Lung (tissue), 12 donors: ENCODE results near the gene CPED1. TPM values are rescaled to one million over a fixed set of nuclear protein-coding genes. Genes with fewer than 3 reads are reported as not detected.

ENCODE experiments used
- ATAC-seq: fragments of 200-7000 bp; cut with Tn5 transposase; one replicate; pipeline ENCODE4 v1.9.1; 2020; ENCODE audit warnings: moderate number of reproducible peaks; ENCODE audit not compliant: insufficient read depth, low FRiP score
- DNase-seq, 3 donors: peaks; one replicate each; pipeline ENCODE4 v3.0.0-alpha.2; 2013 to 2017
- H3K27ac ChIP-seq, 2 donors: one replicate each; pipeline ENCODE4 v1.5.1; 2013; ENCODE audit warnings: mild to moderate bottlenecking in 2 of 2, moderate library complexity in 2 of 2, control low read depth in 1 of 2, inconsistent platforms in 1 of 2, low read depth in 1 of 2, low read length in 1 of 2
- H3K27me3 ChIP-seq, 3 donors: one replicate each; pipeline ENCODE4 v1.5.1; 2013; ENCODE audit warnings: low read length in 2 of 3; ENCODE audit not compliant: control insufficient read depth in 3 of 3, insufficient read depth in 3 of 3
- H3K36me3 ChIP-seq, 4 donors: one replicate each; pipeline ENCODE4 v1.5.1; 2013; ENCODE audit warnings: low read length in 4 of 4, mild to moderate bottlenecking in 1 of 4, moderate library complexity in 1 of 4; ENCODE audit not compliant: control insufficient read depth in 4 of 4, insufficient read depth in 4 of 4
- H3K4me1 ChIP-seq, 5 donors: one replicate each; pipeline ENCODE4 v1.5.1; 2013; ENCODE audit warnings: low read length in 5 of 5, mild to moderate bottlenecking in 2 of 5, moderate library complexity in 1 of 5; ENCODE audit not compliant: control insufficient read depth in 5 of 5, insufficient read depth in 5 of 5
- H3K4me3 ChIP-seq: one replicate; pipeline ENCODE4 v1.5.1; 2013; ENCODE audit warnings: mild to moderate bottlenecking, control low read depth, moderate library complexity
- H3K9ac ChIP-seq, 2 donors: one replicate each; pipeline ENCODE4 v1.5.1; 2013; ENCODE audit warnings: low read length in 2 of 2, control low read depth in 1 of 2; ENCODE audit not compliant: insufficient read depth in 1 of 2
- H3K9me3 ChIP-seq, 4 donors: one replicate each; pipeline ENCODE4 v1.5.1; 2013; ENCODE audit warnings: low read length in 3 of 4, mild to moderate bottlenecking in 1 of 4, moderate library complexity in 1 of 4; ENCODE audit not compliant: control insufficient read depth in 4 of 4, insufficient read depth in 3 of 4
- CTCF ChIP-seq: IDR thresholded peaks from 2 replicates; pipeline ENCODE4 v1.5.1; 2012; ENCODE audit warnings: mild to moderate bottlenecking; ENCODE audit errors: control extremely low read depth, extremely low read depth
- WGBS, 2 donors: extraction: QIAGEN DNeasy Blood & Tissue Kit; methylation state at CpG; one replicate each; pipeline ENCODE4 v1.1.7; 2013; 5-methylcytosine and 5-hydroxymethylcytosine counted together
- polyA plus RNA-seq, 2 donors: library from polyadenylated mRNA; stranded (reverse); fragments of 200-250 nt; gene quantifications; one replicate each; pipeline ENCODE4 v1.2.1, GENCODE V29; 2013
- total RNA-seq, 2 donors: library from RNA; depleted of rRNA in 1 of 2; stranded (reverse); fragments of >200 nt in 1 of 2; gene quantifications; one replicate each; pipeline ENCODE4 v1.2.1, GENCODE V29; 2014 to 2021
- donor health status: control.
- donor health status: control.
- donor health status: Bipolar disorder and iron deficiency.
- donor health status: healthy.
- donor health status: DM: yes; HTN: yes; CAD: no.

CPED1 gene
- total and polyA plus RNA-seq, 4 donors = 1.8 to 32.3 (median 7.4) TPM

- no peak for TF ChIP-seq CTCF
- Histone ChIP-seq H3K27me3 (no peaks in the 10 kb centered on the region), H3K36me3 (peaks cover 0 to 10% (median 0%) of the 10 kb centered on the region in 4 donors), H3K27ac (no peak overlapping the region), H3K9me3 (no peaks in the 10 kb centered on the region), H3K4me1 (no peaks in the 10 kb centered on the region), H3K4me3 (no peak overlapping the region), H3K9ac (no peak overlapping the region)
- no peak for DNase-seq
- 90 to 93% methylated on average over 3 of the region's 3 CpGs for WGBS, 2 donors
- ATAC-seq = no peak
Observed at GRCh38 chr7:121164247-121164646, 175.7 kb downstream of the CPED1 start.

- Histone ChIP-seq H3K9me3 (no peaks in the 10 kb centered on the region), H3K27ac (no peak overlapping the region), H3K36me3 (peaks cover 0 to 5% (median 0%) of the 10 kb centered on the region in 4 donors), H3K27me3 (no peaks in the 10 kb centered on the region), H3K9ac (no peak overlapping the region), H3K4me3 (no peak overlapping the region), H3K4me1 (no peaks in the 10 kb centered on the region)
- no peak for DNase-seq
- TF ChIP-seq CTCF = no peak
- ATAC-seq = no peak
- 68 to 83% methylated on average over 3 of the region's 3 CpGs for WGBS, 2 donors
Observed at GRCh38 chr7:121166916-121167315, 178.4 kb downstream of the CPED1 start.

DNA sequence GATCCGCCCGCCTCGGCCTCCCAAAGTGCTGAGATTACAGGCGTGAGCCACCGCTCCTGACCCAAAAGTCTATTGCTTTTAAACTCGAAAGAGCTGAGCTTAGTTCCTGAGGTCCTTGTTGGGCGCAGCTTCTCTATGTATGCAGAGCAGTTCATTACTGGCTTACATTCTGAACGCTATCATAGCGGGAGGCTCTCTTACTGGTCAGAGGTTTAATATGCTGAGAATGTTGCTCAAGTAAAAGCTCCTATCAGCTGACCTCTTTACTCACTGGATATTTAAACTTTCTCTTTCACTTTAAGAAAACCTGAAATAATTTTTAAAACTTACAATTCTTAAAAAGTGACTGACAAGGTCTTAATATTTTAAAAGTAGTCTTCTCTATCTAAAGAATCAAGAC is 179.5 kb downstream of the CPED1 start:
- TF ChIP-seq CTCF = no peak
- H3K9ac ChIP-seq = no peak overlapping the region
- no peak overlapping the region for H3K4me3 ChIP-seq
- no peaks in the 10 kb centered on the region for H3K9me3 ChIP-seq
- no peak overlapping the region for H3K27ac ChIP-seq
- no peak for DNase-seq
- H3K27me3 ChIP-seq = no peaks in the 10 kb centered on the region
- ATAC-seq = no peak
- peaks cover 0 to 5% (median 0%) of the 10 kb centered on the region in 4 donors for H3K36me3 ChIP-seq
- WGBS, 2 donors = 96 to 97% methylated on average over 6 to 9 of the region's 9 CpGs
- H3K4me1 ChIP-seq = no peaks in the 10 kb centered on the region

- Histone ChIP-seq H3K36me3 (peaks cover 0 to 3% (median 0%) of the 10 kb centered on the region in 4 donors), H3K27ac (no peak overlapping the region), H3K9ac (no peak overlapping the region), H3K27me3 (no peaks in the 10 kb centered on the region), H3K4me3 (no peak overlapping the region), H3K9me3 (no peaks in the 10 kb centered on the region), H3K4me1 (no peaks in the 10 kb centered on the region)
- WGBS, 2 donors = 80 to 86% methylated on average over 2 of the region's 2 CpGs
- ATAC-seq = no peak
- DNase-seq = no peak
- no peak for TF ChIP-seq CTCF
Observed at GRCh38 chr7:121169469-121169868, 181.0 kb downstream of the CPED1 start.
